GM12874 (cell line): ENCODE results near the gene GPATCH8.

Experiments used
- CTCF ChIP-seq: IDR thresholded peaks from 2 replicates; pipeline ENCODE4 v1.5.1; 2011; ENCODE audit warnings: low read depth, mild to moderate bottlenecking, control low read depth, low read length, moderate library complexity; ENCODE audit not compliant: insufficient read depth

GPATCH8 gene

GRCh38 chr17:44451832-44452231 lies 51.4 kb downstream of the GPATCH8 start:
- no peak for TF ChIP-seq CTCF

DNA sequence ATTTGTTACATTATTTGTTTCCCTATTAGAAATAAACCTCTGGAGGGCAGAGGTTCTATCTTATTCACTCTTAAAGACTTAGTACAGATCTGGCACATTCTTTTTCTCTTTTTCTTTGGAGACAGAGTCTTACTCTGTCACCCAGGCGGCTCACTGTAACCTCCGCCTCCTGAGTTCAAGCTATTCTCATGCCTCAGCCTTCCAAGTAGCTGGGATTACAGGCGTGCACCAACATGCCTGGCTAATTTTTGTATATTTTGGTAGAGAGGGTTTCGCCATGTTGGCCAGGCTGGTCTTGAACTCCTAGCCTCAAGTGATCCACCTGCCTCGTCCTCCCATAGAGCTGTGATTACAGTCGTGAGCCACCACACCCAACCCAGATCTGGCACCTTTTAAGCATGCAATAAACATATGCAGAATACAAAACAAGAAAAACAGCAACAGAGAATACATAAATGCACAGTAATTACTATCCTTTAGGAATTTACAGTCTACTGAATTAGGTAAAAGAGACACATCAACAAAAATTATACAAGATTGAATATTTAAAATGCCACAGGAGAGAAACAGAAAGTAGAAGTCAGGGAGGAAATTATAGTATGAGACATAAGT lies 52.1 kb downstream of the GPATCH8 start:
- no peak for TF ChIP-seq CTCF

- TF ChIP-seq CTCF, result no peak
These were observed 54.8 kb downstream of the GPATCH8 start for GRCh38 chr17:44448412-44448811.

GRCh38 chr17:44444735-44445105 lies 58.5 kb downstream of the GPATCH8 start:
- TF ChIP-seq CTCF, result no peak

DNA sequence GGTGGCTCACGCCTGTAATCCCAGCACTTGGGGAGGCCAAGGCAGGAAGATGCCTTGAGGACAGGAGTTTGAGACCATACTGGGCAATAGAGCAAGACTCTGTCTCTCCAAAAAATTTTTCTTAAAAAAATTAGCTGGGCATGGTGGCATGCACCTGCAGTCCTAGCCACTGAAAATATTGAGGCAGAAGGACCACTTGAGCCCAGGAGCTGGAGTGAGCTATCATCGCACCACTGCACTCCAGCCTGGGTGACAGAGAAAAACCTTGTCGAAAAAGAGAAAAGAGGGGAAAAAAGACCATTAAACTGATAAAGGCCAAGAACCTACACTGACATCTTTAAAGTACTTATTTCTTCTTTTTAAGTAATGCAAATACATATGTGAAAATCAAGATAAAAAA lies 60.4 kb downstream of the GPATCH8 start:
- TF ChIP-seq CTCF, result no peak

GRCh38 chr17:44439168-44439567 lies 64.0 kb downstream of the GPATCH8 start:
- TF ChIP-seq CTCF, result no peak

DNA sequence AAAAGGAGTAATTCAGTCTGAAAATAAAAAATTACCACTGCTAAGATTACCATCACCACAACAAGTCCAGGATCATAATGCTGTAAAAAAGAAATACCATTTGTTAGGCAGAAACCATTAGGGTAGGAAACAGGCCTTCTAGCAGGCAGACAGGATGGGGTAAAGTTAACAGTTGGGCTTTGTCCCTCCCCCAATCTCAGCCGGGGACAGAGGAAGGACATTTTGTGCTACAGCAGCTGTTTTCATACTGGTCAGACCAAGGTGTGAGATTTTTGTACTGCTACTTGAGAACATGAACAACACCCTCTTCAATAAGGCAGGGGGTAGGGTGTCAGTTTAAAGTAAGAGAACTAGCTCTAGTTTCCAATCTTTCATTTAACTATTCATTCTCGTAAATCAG lies 64.6 kb downstream of the GPATCH8 start:
- no peak for TF ChIP-seq CTCF
